Transverse colon (tissue), 4 donors: Measurements from ENCODE around the gene GUCY1B1.

ENCODE experiments used
- CTCF ChIP-seq, 5 experiments: fragments of 200-600 bp in 3 of 5; fragments of 450-650 bp in 2 of 5; sonication (generic) in 3 of 5; IDR thresholded peaks; 1 replicate in 2 of 5; 2 replicates in 3 of 5; pipeline ENCODE4 v1.5.1; 2016 to 2017; ENCODE audit warnings: antibody characterized with exemption in 5 of 5, inconsistent platforms in 3 of 5, mild to moderate bottlenecking in 2 of 5, moderate library complexity in 1 of 5
- POLR2AphosphoS5 ChIP-seq, 3 donors: sonication (generic); formaldehyde crosslinking; IDR thresholded peaks; one replicate each; pipeline ENCODE4 v1.6.1; 2016; ENCODE audit warnings: antibody characterized with exemption in 3 of 3

GRCh38 chr4:155777971-155778735 is 19.3 kb downstream of the GUCY1B1 start:
- TF ChIP-seq CTCF (IDR thresholded peaks at IDR 0.05) (no peak), POLR2AphosphoS5 (IDR thresholded peaks at IDR 0.05) (peak; percentile 31 to 67 (median 64))
